CD4-positive, alpha-beta T cell treated with Interleukin-2 at 100 ng/mL for 4 hours (primary cell): ENCODE results near the gene KCNH8.

ENCODE experiments used
- DNase-seq: peaks from one replicate; pipeline ENCODE4 v3.0.0-alpha.2; 2020; ENCODE audit warnings: low spot score

The KCNH8 gene

DNA sequence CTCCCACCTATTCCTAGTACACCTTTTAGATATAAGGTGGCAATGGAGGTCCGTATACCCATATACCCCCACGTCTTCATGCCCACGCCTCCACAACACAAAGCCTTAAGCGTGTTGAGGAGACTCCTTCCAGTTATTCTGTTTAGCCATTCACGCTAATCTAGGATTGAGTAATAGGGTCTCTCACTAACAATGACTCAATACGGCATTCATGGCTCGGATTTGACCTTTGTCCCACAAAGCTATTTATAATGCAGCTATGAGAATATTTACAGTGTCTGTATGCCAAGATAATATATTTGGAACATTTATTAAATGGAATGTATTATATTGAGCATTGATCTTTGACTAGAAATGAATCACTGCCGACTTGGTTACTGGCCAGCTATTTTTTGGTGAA is 215.8 kb downstream of the KCNH8 start:
- DNase-seq = no peak

DNA sequence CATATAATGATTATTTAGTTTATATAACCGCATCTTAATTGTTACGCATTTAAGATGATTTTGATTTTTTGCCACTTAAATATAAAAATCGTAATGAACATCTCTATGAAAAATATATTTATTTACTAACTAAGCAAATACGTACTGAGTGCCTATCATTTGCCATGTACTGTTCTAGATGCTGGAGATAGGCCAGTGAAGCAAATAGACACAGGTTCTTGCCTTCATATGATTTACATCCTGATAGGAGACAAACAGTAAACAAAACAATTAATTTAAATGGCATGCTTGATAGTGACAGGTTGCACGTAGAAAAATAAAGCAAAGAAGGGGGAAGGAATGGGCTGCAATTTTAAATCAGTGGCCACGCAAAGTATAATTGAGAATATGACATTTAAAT is 217.2 kb downstream of the KCNH8 start:
- DNase-seq = no peak

DNA sequence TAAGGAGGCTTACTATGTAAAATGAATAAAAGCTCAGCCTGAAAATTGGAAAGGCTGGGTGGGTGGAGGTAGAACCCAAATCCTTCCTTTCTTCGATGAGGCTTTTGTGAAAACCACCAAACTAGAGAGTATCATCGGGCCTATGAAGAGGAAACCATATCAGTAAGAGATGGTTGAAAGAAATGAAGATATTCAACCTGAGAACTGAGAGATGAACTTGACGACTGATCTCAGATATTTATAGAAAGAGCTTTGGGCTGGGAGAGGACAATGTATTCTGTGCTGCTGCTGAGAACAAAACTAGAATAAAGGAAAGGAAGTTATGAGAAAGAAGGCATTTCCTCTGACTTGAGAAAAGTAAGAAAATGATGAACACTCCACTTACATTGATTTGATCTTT is 236.6 kb downstream of the KCNH8 start:
- DNase-seq = no peak

DNA sequence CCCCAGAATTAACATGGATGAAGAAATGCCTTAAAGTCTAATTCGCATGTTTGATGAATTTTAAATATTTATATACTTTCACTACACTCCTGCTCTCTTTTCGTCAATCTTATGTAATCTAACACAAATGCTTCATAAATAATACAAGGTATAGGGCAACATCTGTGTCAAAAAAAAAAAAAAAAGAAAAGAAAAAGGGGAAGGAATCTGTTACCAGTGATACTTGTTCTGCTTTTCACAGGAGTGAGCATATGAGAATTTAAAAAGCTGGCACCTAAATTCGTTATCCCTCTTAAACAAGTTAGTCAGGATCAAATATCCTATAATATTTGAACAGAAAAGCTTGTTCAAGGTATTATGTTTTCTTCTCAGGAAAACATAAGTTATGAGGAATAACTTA is 243.8 kb downstream of the KCNH8 start:
- no peak for DNase-seq

GRCh38 chr3:19394946-19395345 is 246.6 kb downstream of the KCNH8 start:
- no peak for DNase-seq

DNA sequence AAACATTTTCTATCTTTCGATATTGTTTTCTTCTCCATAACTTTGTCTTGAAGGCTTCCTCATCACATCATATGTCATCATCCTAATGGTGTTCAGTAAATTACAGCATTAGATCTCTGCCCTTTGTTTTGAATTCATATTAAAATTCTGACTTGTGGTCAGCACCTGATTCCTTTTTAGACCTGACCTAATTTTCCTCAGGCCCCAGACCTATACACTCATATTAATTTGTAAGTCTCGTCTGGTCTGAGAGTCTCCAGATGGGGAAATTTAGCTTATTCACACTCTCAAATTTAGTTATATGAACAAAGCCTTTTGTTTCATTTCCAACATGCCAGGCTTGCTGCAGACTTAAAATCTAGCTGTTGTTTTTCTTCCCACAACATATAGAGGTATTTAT is 248.4 kb downstream of the KCNH8 start:
- no peak for DNase-seq

GRCh38 chr3:19399356-19399755 is 251.0 kb downstream of the KCNH8 start:
- DNase-seq = no peak

- DNase-seq = no peak
Measured at GRCh38 chr3:19399836-19400235, 251.5 kb downstream of the KCNH8 start.

DNA sequence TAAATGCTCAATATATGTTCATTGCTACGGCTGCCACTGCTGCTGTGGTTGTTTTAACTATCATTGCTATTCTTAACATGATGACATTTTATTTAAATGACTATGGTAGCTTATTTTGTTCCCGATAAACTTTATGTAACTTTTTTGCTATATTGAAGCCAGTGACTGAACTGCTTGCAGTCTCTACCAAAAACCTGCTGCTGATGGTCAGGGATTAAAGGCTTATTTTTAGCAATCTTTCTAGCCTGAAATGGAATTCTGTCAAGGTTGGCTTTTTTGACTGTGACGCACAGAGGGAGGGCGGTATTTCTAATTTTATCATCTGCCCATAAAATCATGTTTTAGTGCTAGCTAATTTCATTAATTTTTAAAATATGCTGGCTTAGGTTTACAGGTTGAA is 271.8 kb downstream of the KCNH8 start:
- no peak for DNase-seq

DNA sequence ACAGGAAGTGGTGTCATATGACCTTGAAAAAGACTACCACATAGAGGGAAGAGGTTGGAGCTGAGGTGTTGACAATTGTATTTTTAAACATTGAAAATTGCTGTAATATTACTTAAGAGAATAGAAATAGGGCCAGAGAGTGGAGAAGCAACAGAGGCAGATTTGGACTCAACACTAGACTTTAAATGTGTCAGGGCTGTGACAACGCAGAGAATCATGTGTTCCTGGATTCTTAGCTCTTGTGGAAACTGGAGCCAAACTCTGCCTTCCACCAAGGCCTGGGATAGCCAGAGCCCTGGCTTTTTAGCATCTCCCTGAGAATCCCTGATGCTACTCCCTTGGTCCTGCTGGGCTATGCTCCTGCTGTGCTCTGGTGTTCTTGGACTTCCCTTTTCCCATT is 277.5 kb downstream of the KCNH8 start:
- no peak for DNase-seq

- no peak for DNase-seq
Measured at GRCh38 chr3:19427422-19428149, 279.3 kb downstream of the KCNH8 start.

- DNase-seq = no peak
Measured at GRCh38 chr3:19428729-19429128, 280.4 kb downstream of the KCNH8 start.

DNA sequence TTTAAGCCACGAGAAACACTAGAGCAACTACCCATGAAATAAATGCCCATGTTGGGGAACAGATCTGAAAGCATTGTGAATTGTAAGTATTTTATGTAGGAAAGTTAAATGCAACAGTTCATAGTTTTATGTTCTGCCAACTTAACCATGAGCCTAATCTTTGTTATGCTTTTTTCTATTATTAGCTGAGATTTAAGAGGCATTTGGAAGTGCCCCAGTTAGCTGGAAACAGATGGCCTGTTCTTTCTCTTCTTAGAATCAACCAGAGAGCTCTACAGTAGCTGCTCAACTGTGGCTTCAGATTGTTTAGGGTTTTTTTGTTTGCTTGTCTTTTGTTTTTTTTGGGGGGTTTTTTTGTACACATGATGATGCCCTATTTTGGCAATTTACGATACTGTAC is 284.4 kb downstream of the KCNH8 start:
- DNase-seq = no peak

DNA sequence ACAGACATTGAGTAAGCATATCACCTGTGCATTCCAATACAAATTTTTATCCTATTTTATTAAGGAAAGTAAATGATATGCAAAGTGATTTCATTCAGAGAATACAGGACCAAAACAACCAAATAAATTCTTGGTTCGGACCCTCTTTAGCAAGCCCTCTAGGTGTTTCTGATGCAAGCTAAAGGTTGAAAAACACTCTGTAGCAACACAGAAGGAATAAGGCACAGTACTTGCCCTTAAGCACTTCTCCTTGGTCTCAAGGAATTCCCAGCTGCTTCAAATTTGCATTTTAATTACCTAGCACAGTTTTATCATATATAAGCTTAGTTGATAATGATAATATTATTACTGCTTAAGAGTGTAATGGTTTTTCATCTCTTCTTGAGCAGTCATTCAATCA is 288.4 kb downstream of the KCNH8 start:
- no peak for DNase-seq

GRCh38 chr3:19439944-19440343 is 291.6 kb downstream of the KCNH8 start:
- DNase-seq = no peak

DNA sequence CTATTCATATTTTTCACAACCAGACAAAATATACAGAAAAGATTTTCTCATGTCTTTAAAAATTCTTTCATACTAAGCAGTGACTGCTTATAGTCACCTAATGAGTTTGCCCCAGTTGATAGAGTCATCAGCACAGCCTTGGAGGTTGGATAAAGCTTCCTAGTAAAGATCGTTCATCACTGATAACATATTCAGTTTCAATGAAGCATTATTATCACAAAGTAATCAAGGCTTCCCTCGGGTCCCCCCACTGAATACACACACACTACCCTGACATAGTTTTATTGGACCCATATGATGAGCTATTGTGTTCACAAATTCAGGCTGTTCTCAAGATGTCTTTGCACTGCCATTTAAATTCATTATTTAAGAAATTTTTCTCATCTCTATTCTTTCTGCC is 297.8 kb downstream of the KCNH8 start:
- DNase-seq = no peak

GRCh38 chr3:19446687-19447086 is 298.4 kb downstream of the KCNH8 start:
- no peak for DNase-seq

- DNase-seq = no peak
Measured at GRCh38 chr3:19455546-19455945, 307.2 kb downstream of the KCNH8 start.

- no peak for DNase-seq
Measured at GRCh38 chr3:19456738-19457137, 308.4 kb downstream of the KCNH8 start.

GRCh38 chr3:19457449-19457848 is 309.1 kb downstream of the KCNH8 start:
- DNase-seq = no peak

DNA sequence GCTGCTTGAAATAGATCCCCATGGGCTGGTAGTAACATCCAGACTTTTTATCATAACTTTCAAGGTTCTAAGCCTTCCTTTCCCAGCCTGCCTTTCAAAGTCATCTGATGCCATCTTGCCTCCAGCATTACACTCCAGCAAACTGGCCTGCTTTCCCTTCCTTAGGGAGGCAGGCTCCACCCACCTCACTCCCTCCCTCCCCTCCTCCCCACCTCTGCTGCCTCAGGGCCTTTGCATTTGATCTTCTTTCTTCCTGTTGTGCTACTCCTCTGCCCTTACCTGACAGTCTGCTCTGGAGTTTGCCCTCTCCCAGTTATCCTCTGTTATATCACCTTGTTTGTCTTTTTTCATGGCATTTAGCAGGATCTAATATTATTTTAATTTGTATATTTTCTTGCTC is 319.5 kb downstream of the KCNH8 start:
- no peak for DNase-seq

GRCh38 chr3:19471138-19471537 is 322.8 kb downstream of the KCNH8 start:
- DNase-seq = no peak

- DNase-seq = no peak
Measured at GRCh38 chr3:19473971-19474580, 325.8 kb downstream of the KCNH8 start.

GRCh38 chr3:19476281-19476680 is 328.0 kb downstream of the KCNH8 start:
- DNase-seq = no peak
